Transverse colon (tissue), 4 donors: ENCODE data around the gene BICD1.

Experiments
- POLR2A ChIP-seq: fragments of 450-650 bp; IDR thresholded peaks from one replicate; pipeline ENCODE4 v1.6.1; 2016; ENCODE audit warnings: antibody characterized with exemption, mild to moderate bottlenecking, moderate library complexity
- POLR2AphosphoS5 ChIP-seq, 3 donors: sonication (generic); formaldehyde crosslinking; IDR thresholded peaks; one replicate each; pipeline ENCODE4 v1.6.1; 2016; ENCODE audit warnings: antibody characterized with exemption in 3 of 3
- TF ChIP-seq, protein P1 (sequence below), 5 experiments: fragments of 200-600 bp in 3 of 5; fragments of 450-650 bp in 2 of 5; sonication (generic) in 3 of 5; IDR thresholded peaks; 1 replicate in 2 of 5; 2 replicates in 3 of 5; pipeline ENCODE4 v1.5.1; 2016 to 2017; ENCODE audit warnings: antibody characterized with exemption in 5 of 5, inconsistent platforms in 3 of 5, mild to moderate bottlenecking in 2 of 5, moderate library complexity in 1 of 5

DNA sequence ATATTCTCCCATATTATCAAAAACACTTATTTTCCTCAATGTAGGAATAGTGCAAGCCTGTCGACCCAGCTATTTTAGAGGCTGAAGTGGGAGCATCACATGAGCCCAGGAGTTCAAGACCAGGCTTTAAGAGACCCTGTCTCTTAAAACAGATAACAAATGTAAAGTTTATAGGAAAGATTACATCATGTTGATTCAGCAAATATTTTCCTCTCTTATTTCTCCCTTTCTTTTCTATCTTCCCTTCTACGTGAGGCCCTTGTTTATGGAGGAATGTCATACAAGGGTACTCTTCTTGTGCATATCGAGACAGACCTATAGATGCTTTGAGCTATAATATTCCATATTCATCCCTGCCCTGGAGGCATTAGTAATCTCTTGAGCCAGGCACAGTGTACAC, 256.2 kb downstream of the BICD1 start:
- TF ChIP-seq, protein P1, sequence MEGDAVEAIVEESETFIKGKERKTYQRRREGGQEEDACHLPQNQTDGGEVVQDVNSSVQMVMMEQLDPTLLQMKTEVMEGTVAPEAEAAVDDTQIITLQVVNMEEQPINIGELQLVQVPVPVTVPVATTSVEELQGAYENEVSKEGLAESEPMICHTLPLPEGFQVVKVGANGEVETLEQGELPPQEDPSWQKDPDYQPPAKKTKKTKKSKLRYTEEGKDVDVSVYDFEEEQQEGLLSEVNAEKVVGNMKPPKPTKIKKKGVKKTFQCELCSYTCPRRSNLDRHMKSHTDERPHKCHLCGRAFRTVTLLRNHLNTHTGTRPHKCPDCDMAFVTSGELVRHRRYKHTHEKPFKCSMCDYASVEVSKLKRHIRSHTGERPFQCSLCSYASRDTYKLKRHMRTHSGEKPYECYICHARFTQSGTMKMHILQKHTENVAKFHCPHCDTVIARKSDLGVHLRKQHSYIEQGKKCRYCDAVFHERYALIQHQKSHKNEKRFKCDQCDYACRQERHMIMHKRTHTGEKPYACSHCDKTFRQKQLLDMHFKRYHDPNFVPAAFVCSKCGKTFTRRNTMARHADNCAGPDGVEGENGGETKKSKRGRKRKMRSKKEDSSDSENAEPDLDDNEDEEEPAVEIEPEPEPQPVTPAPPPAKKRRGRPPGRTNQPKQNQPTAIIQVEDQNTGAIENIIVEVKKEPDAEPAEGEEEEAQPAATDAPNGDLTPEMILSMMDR (IDR thresholded peaks at IDR 0.05) = no peak
- TF ChIP-seq POLR2AphosphoS5 (IDR thresholded peaks at IDR 0.05) = no peak
- TF ChIP-seq POLR2A = no peak
